Lung (tissue), 12 donors: Measurements from ENCODE around the gene LSM4. TPM values are rescaled to one million over a fixed set of nuclear protein-coding genes. Genes with fewer than 3 reads are reported as not detected.

Experiments
- ATAC-seq: fragments of 200-7000 bp; cut with Tn5 transposase; one replicate; pipeline ENCODE4 v1.9.1; 2020; ENCODE audit warnings: moderate number of reproducible peaks; ENCODE audit not compliant: insufficient read depth, low FRiP score
- DNase-seq, 3 donors: peaks; one replicate each; pipeline ENCODE4 v3.0.0-alpha.2; 2013 to 2017
- H3K27ac ChIP-seq, 2 donors: one replicate each; pipeline ENCODE4 v1.5.1; 2013; ENCODE audit warnings: mild to moderate bottlenecking in 2 of 2, moderate library complexity in 2 of 2, control low read depth in 1 of 2, inconsistent platforms in 1 of 2, low read depth in 1 of 2, low read length in 1 of 2
- H3K27me3 ChIP-seq, 3 donors: one replicate each; pipeline ENCODE4 v1.5.1; 2013; ENCODE audit warnings: low read length in 2 of 3; ENCODE audit not compliant: control insufficient read depth in 3 of 3, insufficient read depth in 3 of 3
- H3K36me3 ChIP-seq, 4 donors: one replicate each; pipeline ENCODE4 v1.5.1; 2013; ENCODE audit warnings: low read length in 4 of 4, mild to moderate bottlenecking in 1 of 4, moderate library complexity in 1 of 4; ENCODE audit not compliant: control insufficient read depth in 4 of 4, insufficient read depth in 4 of 4
- H3K4me1 ChIP-seq, 5 donors: one replicate each; pipeline ENCODE4 v1.5.1; 2013; ENCODE audit warnings: low read length in 5 of 5, mild to moderate bottlenecking in 2 of 5, moderate library complexity in 1 of 5; ENCODE audit not compliant: control insufficient read depth in 5 of 5, insufficient read depth in 5 of 5
- H3K4me3 ChIP-seq: one replicate; pipeline ENCODE4 v1.5.1; 2013; ENCODE audit warnings: mild to moderate bottlenecking, control low read depth, moderate library complexity
- H3K9ac ChIP-seq, 2 donors: one replicate each; pipeline ENCODE4 v1.5.1; 2013; ENCODE audit warnings: low read length in 2 of 2, control low read depth in 1 of 2; ENCODE audit not compliant: insufficient read depth in 1 of 2
- H3K9me3 ChIP-seq, 4 donors: one replicate each; pipeline ENCODE4 v1.5.1; 2013; ENCODE audit warnings: low read length in 3 of 4, mild to moderate bottlenecking in 1 of 4, moderate library complexity in 1 of 4; ENCODE audit not compliant: control insufficient read depth in 4 of 4, insufficient read depth in 3 of 4
- WGBS, 2 donors: extraction: QIAGEN DNeasy Blood & Tissue Kit; methylation state at CpG; one replicate each; pipeline ENCODE4 v1.1.7; 2013; 5-methylcytosine and 5-hydroxymethylcytosine counted together
- polyA plus RNA-seq, 2 donors: library from polyadenylated mRNA; stranded (reverse); fragments of 200-250 nt; gene quantifications; one replicate each; pipeline ENCODE4 v1.2.1, GENCODE V29; 2013
- total RNA-seq, 2 donors: library from RNA; depleted of rRNA in 1 of 2; stranded (reverse); fragments of >200 nt in 1 of 2; gene quantifications; one replicate each; pipeline ENCODE4 v1.2.1, GENCODE V29; 2014 to 2021
- TF ChIP-seq, protein P1 (sequence below): IDR thresholded peaks from 2 replicates; pipeline ENCODE4 v1.5.1; 2012; ENCODE audit warnings: mild to moderate bottlenecking; ENCODE audit errors: control extremely low read depth, extremely low read depth
- donor health status: control.
- donor health status: control.
- donor health status: Bipolar disorder and iron deficiency.
- donor health status: healthy.
- donor health status: DM: yes; HTN: yes; CAD: no.

Gene LSM4
- total and polyA plus RNA-seq, 4 donors, result 67.7 to 217 (median 114) TPM

- peak in 1 of 3 donors; percentile 41 for DNase-seq
- Histone ChIP-seq H3K4me1 (peaks cover 0 to 12% (median 7%) of the 10 kb centered on the region in 5 donors), H3K27me3 (no peaks in the 10 kb centered on the region), H3K4me3 (no peak overlapping the region), H3K9ac (no peak overlapping the region), H3K9me3 (no peaks in the 10 kb centered on the region), H3K27ac (no peak overlapping the region), H3K36me3 (peaks cover 0 to 17% (median 3%) of the 10 kb centered on the region in 4 donors)
- ATAC-seq, result no peak
- WGBS, 2 donors, result 60 to 73% methylated on average over 6 of the region's 6 CpGs
- TF ChIP-seq, protein P1, sequence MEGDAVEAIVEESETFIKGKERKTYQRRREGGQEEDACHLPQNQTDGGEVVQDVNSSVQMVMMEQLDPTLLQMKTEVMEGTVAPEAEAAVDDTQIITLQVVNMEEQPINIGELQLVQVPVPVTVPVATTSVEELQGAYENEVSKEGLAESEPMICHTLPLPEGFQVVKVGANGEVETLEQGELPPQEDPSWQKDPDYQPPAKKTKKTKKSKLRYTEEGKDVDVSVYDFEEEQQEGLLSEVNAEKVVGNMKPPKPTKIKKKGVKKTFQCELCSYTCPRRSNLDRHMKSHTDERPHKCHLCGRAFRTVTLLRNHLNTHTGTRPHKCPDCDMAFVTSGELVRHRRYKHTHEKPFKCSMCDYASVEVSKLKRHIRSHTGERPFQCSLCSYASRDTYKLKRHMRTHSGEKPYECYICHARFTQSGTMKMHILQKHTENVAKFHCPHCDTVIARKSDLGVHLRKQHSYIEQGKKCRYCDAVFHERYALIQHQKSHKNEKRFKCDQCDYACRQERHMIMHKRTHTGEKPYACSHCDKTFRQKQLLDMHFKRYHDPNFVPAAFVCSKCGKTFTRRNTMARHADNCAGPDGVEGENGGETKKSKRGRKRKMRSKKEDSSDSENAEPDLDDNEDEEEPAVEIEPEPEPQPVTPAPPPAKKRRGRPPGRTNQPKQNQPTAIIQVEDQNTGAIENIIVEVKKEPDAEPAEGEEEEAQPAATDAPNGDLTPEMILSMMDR, result no peak
These were observed 51.4 kb downstream of the LSM4 start for GRCh38 chr19:18271433-18271841.

GRCh38 chr19:18270326-18270725, 52.5 kb downstream of the LSM4 start:
- WGBS, 2 donors, result 89 to 93% methylated on average over 9 of the region's 9 CpGs
- no peak overlapping the region for H3K9ac ChIP-seq
- H3K9me3 ChIP-seq, result no peaks in the 10 kb centered on the region
- H3K27me3 ChIP-seq, result no peaks in the 10 kb centered on the region
- H3K4me1 ChIP-seq, result peaks cover 0 to 10% (median 7%) of the 10 kb centered on the region in 5 donors
- DNase-seq (no peak), ATAC-seq (no peak)
- no peak overlapping the region for H3K4me3 ChIP-seq
- TF ChIP-seq, protein P1, result no peak
- H3K27ac ChIP-seq, result no peak overlapping the region
- H3K36me3 ChIP-seq, result peaks cover 0 to 24% (median 6%) of the 10 kb centered on the region in 4 donors

DNA sequence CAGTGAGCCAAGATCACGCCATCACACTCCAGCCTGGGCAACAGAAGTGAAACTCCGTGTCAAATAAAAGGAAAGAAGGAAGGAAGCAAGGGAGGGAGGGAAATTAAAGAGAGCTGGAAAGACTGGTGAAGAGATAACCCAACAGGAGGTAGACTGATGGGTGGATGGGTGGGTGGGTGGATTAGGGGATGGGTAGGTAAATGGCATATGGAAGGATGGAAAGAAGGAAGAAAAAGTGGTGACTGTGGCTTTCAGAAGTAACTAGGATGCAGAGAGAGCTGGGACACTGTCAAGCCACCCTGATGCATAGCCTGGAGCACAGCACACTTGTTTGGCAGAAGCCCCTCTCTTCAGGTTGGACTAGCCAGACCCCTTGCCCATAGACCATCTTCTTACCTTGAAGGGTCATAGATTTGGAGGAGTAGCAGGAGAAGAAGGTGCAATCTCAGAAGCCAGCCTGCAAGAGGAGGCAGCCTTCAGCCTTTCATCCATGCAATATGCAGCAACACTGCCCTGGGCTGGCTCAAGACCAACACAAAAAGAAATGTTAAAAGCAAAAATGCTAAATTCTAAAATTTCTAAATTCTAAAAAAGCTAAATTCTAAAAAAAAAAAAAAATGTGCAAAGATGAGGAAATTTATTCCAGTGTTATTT, 53.7 kb downstream of the LSM4 start:
- peaks cover 0 to 35% (median 10%) of the 10 kb centered on the region in 4 donors for H3K36me3 ChIP-seq

More for the DNA sequence above, 53.7 kb downstream of the LSM4 start:
- H3K27ac ChIP-seq, result no peak overlapping the region
- no peak overlapping the region for H3K4me3 ChIP-seq
- peaks cover 0 to 1% (median 0%) of the 10 kb centered on the region in 5 donors for H3K4me1 ChIP-seq
- 58 to 60% methylated on average over 2 of the region's 2 CpGs for WGBS, 2 donors
- ATAC-seq (no peak), DNase-seq (no peak)
- H3K9me3 ChIP-seq, result no peaks in the 10 kb centered on the region
- H3K27me3 ChIP-seq, result no peaks in the 10 kb centered on the region
- no peak overlapping the region for H3K9ac ChIP-seq
- TF ChIP-seq, protein P1, result no peak
